ENCODE measurements around the gene RGPD6.
"Not testable (repeated sequence)": the region's sequence is repeated elsewhere in the genome, so short reads cannot be mapped to it uniquely, and the experiment has no call there.

RGPD6 gene

DNA sequence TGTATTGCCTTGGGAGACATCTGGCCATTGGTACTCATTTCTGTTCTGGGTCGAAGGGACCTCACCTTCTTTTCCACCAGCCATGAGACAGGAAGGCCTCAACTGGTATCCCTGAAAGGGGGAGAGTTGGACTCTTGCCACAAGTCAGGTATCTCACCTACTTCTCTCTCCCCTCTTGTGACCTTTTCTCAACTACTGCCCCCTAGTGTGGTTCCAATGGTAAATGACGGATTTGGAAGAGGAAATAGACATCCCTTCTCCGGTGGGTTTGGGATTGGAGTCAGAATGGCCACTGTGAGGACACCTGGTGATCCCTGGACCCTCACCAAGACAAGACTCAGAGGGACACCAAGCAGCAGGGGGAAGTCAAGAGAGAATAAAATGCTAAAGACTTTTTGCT lies 82.5 kb downstream of the RGPD6 start:
- DNase-seq (ENCODE audit: low read depth in 1 of 2, low spot score in 1 of 2); in situ Hi-C loops (cut with HindIII; ENCODE audit: low pct_unique_long_range_greater_than_20kb, low sequenced_read_pairs): not testable (repeated sequence)

GRCh38 chr2:110488991-110489390 lies 88.0 kb downstream of the RGPD6 start:
- in situ Hi-C loops (cut with HindIII; ENCODE audit: low pct_unique_long_range_greater_than_20kb, low sequenced_read_pairs) = not testable (repeated sequence)

DNA sequence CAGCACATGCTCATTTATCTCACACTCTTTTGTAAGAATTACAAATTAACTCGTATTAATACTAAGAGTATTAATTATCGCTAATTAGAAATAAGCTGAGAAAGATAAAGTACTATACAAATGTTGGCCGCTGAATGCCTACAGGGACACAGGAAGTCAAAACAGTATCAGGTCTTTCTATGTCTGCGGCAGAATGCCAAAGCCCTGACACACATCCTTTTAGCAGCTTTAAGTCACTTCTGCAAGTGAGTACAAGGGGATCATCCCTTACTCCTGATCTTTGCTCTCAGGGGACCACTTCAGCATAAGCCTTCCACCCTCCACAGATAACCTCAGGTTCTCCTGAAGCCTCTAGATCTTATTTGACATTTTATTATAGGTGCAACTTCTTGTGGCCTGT lies 94.3 kb downstream of the RGPD6 start:
- in situ Hi-C loops (cut with HindIII; ENCODE audit: low pct_unique_long_range_greater_than_20kb, low sequenced_read_pairs) = not testable (repeated sequence)

More at GRCh38 chr2:110488991-110489390, 88.0 kb downstream of the RGPD6 start:
- not testable (repeated sequence) for DNase-seq (ENCODE audit: low read depth in 1 of 2, low spot score in 1 of 2)

GRCh38 chr2:110481200-110481599 lies 95.8 kb downstream of the RGPD6 start:
- in situ Hi-C loops (cut with HindIII; ENCODE audit: low pct_unique_long_range_greater_than_20kb, low sequenced_read_pairs); DNase-seq (ENCODE audit: low read depth in 1 of 2, low spot score in 1 of 2): not testable (repeated sequence)

More for the DNA sequence above, 94.3 kb downstream of the RGPD6 start:
- not testable (repeated sequence) for DNase-seq (ENCODE audit: low read depth in 1 of 2, low spot score in 1 of 2)

DNA sequence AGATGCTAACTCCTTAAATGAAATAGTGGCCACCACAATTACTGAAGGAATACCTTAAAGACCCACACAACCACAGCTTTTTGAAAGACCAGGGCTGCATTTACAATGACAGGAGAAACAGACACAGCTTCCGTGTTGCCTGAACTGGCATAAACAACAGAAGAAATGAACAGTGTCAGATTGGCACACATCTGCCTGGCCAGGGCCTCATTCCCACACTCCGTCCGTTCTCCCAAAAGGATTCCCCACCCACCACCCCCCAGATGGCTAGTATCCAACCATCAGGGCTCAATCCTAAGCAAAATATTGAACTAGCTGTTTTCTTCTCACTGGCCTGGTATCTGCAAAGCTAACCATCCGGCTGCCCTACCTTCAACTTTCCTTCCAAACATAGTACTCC lies 96.9 kb downstream of the RGPD6 start:
- in situ Hi-C loops (cut with HindIII; ENCODE audit: low pct_unique_long_range_greater_than_20kb, low sequenced_read_pairs) = not testable (repeated sequence)

GRCh38 chr2:110477370-110477769 lies 99.7 kb downstream of the RGPD6 start:
- in situ Hi-C loops (cut with HindIII; ENCODE audit: low pct_unique_long_range_greater_than_20kb, low sequenced_read_pairs); DNase-seq (ENCODE audit: low read depth in 1 of 2, low spot score in 1 of 2): not testable (repeated sequence)

More for the DNA sequence above, 96.9 kb downstream of the RGPD6 start:
- not testable (repeated sequence) for DNase-seq (ENCODE audit: low read depth in 1 of 2, low spot score in 1 of 2)

GRCh38 chr2:110476952-110477351 lies 100.1 kb downstream of the RGPD6 start:
- DNase-seq (ENCODE audit: low read depth in 1 of 2, low spot score in 1 of 2); in situ Hi-C loops (cut with HindIII; ENCODE audit: low pct_unique_long_range_greater_than_20kb, low sequenced_read_pairs): not testable (repeated sequence)

DNA sequence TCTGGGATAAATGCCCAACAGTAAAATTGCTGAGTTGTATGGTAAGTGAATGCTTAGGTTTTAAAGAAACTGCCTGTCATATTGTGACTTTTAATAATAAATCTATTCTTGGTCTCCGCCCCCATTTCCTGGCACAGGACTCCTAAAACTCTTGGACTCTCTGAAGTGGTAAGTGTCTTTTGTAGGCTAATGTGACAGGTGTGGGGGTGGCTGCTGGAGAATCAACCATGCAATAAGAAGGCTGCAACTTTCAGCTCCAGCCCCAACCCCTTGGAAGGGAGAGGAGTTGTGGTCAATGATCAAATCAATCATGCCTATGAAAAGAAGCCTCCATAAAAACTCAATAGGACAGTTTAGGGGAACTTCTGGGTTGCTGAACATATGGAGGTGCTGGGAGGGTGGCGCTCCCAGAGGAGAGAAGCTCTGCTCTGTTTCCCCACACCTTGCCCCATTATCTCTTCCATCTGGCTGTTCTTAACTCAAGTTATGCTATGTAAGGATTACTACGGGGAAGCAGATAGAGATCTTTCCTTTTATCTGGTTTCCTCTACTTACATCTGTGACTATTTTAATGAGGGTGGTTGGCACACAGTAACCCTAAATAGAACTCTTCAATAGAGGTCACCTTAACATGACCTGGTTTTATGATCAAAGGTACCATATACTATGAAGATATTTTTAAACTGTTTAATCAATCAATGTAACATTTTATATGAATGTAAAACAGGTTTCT lies 101.2 kb downstream of the RGPD6 start:
- in situ Hi-C loops (cut with HindIII; ENCODE audit: low pct_unique_long_range_greater_than_20kb, low sequenced_read_pairs) = not testable (repeated sequence)

DNA sequence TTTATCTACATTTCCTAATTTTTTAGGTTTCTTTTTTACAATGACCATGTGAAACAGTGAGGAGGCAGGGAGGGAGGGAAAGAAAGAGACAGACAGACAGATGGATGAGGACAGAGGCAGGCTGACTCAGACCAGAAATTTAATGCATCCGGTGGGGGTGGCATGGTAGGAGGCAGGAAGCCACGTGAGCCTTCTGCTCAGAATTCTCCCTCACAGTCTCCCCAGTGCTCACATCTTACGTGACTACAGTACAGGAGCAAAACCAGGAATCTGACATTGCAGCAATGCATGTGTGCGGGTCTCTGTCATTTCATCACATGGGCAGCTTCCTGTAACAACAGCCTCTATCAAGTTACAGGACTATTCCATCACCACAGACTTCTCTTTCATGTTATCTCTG lies 102.1 kb downstream of the RGPD6 start:
- in situ Hi-C loops (cut with HindIII; ENCODE audit: low pct_unique_long_range_greater_than_20kb, low sequenced_read_pairs) = not testable (repeated sequence)

More for the DNA sequence above, 101.2 kb downstream of the RGPD6 start:
- not testable (repeated sequence) for DNase-seq (ENCODE audit: low read depth in 1 of 2, low spot score in 1 of 2)

GRCh38 chr2:110473059-110473358 lies 104.0 kb downstream of the RGPD6 start:
- DNase-seq (ENCODE audit: low read depth in 1 of 2, low spot score in 1 of 2); in situ Hi-C loops (cut with HindIII; ENCODE audit: low pct_unique_long_range_greater_than_20kb, low sequenced_read_pairs): not testable (repeated sequence)

More for the DNA sequence above, 102.1 kb downstream of the RGPD6 start:
- not testable (repeated sequence) for DNase-seq (ENCODE audit: low read depth in 1 of 2, low spot score in 1 of 2)

DNA sequence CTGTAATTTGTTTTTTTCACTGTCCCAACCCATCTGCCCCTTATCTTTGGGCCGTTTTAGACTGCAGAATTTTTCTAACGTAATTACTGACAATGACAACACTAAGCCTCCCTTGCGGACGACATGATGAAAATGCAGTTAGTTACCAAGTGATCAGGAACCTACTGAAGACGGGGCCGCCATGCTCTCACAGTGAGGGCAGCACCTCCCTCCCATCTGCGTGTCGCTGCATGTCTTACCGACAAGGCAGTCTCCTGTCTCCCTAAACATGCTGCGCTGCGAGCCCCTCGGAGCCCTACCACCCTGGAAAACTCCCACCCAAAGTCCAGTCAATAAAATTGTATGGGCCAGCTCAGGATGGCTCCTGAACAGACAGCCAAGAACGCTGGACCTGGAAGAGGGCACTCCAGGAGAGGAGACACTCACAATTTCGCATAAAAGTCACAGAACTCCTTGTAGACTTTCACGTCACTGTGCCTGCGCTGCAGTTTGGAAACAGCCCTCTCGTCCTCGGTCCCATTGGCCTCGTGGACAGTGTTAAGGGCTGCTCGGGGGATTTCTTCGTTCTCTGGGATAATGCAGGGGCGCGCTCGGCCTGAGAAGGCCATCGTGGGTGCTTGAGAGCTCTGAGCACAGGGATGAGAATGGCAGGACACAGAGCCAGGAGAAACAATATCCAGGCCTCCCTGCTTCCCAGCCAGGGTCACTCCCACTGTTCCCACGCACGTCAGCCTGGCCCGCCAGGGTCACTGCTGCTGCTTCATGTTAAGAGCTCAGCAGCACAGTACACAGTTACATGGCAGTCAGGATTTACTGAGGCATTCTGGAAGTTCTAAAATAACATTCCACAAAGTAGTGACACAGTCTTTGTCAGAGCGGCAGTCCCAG lies 104.6 kb downstream of the RGPD6 start, which contains the start of gene LIMS4:
Gene LIMS4 (minus strand): TSS at position 646 of the 888 bp plus-strand sequence. CDS start 38 bp downstream, at position 608.
- DNase-seq (ENCODE audit: low read depth in 1 of 2, low spot score in 1 of 2); in situ Hi-C loops (cut with HindIII; ENCODE audit: low pct_unique_long_range_greater_than_20kb, low sequenced_read_pairs): not testable (repeated sequence)

DNA sequence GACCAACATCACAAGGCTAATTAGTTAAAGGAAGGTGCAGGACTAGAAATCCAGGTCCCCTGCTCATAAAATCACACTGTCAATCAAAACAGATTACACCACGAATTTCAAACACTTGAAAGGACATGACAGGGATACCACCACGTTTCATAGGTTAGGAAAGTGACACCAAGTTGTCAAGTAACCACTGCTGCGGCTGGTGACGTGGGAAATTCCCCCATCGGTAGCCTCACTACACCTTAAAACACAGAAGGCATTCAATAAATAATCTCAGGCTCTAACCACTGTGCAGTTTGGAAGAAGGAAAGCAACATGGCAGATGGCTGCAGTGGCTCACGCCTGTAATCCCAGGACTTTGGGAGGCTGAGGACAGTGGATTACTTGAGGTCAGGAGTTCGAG lies 108.1 kb downstream of the RGPD6 start:
- DNase-seq (ENCODE audit: low read depth in 1 of 2, low spot score in 1 of 2); in situ Hi-C loops (cut with HindIII; ENCODE audit: low pct_unique_long_range_greater_than_20kb, low sequenced_read_pairs): not testable (repeated sequence)

DNA sequence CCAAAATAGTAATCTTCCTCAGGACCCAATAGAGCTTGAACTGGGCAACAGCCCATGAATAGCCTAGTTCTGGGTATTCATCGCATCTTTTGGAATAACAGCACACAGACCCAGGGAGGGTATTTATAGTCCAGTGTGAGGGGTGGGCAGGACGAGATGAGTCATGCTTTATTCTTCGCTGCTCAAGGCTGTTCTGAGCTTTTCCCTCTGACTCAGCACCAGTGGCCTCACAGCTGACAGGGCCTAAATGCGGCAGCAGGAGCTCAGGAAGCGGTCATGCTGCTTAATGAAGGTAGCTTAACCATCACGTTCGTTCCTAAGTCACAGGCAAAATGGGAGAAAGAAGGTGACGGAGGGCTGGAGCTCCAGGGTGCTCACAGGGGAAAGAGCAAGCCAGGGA lies 111.7 kb downstream of the RGPD6 start:
- in situ Hi-C loops (cut with HindIII; ENCODE audit: low pct_unique_long_range_greater_than_20kb, low sequenced_read_pairs); DNase-seq (ENCODE audit: low read depth in 1 of 2, low spot score in 1 of 2): not testable (repeated sequence)
